Embryonic facial prominence (tissue), 1 donor: Measurements from ENCODE around the gene TKTL1.

Experiments used
- DNase-seq: peaks from one replicate; pipeline ENCODE4 v3.0.0-alpha.2; 2016; ENCODE audit errors: extremely low spot score

The TKTL1 gene

GRCh38 chrX:154378059-154378798 lies 82.6 kb downstream of the TKTL1 start:
- no peak for DNase-seq

DNA sequence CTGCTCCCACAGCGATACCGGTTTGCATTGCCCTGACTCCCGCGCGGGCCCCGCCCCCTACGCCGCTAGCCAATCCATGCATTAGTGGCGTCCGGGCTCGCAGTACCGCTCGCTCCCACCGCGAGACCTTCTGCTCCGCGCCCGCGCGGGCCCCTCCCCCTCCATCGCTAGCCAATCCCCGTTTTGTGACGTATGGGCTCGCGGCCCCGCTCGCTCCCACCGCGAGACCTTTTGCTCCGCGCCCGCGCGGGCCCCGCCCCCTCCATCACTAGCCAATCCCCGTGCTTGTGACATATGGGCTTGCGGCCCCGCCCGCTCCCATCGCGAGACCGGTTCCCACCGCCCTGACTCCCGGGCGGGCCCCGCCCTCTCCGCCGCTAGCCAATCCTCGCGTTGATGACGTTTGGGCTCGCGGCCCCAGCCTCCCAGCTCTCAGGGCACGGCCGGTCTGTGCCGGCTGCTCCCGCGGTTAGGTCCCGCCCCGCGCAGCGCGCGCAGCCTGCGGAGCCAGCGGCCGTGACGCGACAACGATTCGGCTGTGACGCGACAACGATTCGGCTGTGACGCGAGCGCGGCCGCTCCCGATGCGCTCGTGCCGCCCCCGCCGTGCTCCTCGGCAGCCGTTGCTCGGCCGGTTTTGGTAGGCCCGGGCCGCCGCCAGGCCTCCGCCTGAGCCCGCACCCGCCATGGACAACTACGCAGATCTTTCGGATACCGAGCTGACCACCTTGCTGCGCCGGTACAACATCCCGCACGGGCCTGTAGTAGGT lies 83.4 kb downstream of the TKTL1 start, which contains the start of gene EMD:
TSS of gene EMD (plus strand) at position 497 of the 770 bp plus-strand sequence. CDS start at position 687, 190 bp downstream.
- DNase-seq = peak; percentile 93

- no peak for DNase-seq
Measured at GRCh38 chrX:154379569-154379951, 84.0 kb downstream of the TKTL1 start.
